Fibroblast of the aortic adventitia (primary cell): ENCODE data around the gene ORAI1. TPM values are rescaled to one million over a fixed set of nuclear protein-coding genes. Genes with fewer than 3 reads are reported as not detected.
"Not testable (repeated sequence)": the region's sequence is repeated elsewhere in the genome, so short reads cannot be mapped to it uniquely, and the experiment has no call there.

Experiments
- DNase-seq: peaks from one replicate; pipeline ENCODE4 v3.0.0-alpha.2; 2010; ENCODE audit warnings: low read depth
- H3K4me3 ChIP-seq: 2 replicates; pipeline ENCODE4 v1.5.1; 2011; ENCODE audit warnings: low read depth, mild to moderate bottlenecking, control low read depth, low read length, moderate library complexity
- total RNA-seq: library from RNA; depleted of rRNA; stranded (reverse); fragments of >200 nt; gene quantifications from 2 replicates; pipeline ENCODE4 v1.2.3, GENCODE V29; 2012; ENCODE audit warnings: low replicate concordance
- TF ChIP-seq, protein P1 (sequence below): IDR thresholded peaks from 2 replicates; pipeline ENCODE4 v1.5.1; 2011; ENCODE audit warnings: mild to moderate bottlenecking, low read length, control low read depth, inconsistent platforms; ENCODE audit not compliant: insufficient read depth

ORAI1 gene
- total RNA-seq, 1 donor, result 13.4 TPM

DNA sequence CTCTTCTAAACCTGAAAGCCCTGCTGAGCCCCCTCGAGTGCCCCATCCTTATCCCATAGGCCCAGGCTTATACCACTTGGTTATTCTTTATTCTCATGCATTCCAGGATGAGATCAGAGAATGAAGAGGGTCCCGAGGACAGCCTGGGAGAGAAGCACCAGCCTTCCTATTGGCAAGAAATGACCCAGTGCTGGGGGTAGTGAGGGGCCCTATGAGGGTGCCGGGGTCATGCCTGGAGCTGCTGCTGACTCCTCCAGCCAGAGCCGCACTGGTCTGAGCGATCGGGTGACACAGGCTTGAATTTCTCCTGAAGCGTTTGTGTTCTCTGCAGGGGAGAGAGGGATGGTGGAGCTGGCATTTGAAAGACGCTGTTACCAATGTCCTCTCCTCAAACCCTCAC is 25.0 kb downstream of the ORAI1 start:
- no peak overlapping the region for H3K4me3 ChIP-seq
- no peak for DNase-seq
- TF ChIP-seq, protein P1, sequence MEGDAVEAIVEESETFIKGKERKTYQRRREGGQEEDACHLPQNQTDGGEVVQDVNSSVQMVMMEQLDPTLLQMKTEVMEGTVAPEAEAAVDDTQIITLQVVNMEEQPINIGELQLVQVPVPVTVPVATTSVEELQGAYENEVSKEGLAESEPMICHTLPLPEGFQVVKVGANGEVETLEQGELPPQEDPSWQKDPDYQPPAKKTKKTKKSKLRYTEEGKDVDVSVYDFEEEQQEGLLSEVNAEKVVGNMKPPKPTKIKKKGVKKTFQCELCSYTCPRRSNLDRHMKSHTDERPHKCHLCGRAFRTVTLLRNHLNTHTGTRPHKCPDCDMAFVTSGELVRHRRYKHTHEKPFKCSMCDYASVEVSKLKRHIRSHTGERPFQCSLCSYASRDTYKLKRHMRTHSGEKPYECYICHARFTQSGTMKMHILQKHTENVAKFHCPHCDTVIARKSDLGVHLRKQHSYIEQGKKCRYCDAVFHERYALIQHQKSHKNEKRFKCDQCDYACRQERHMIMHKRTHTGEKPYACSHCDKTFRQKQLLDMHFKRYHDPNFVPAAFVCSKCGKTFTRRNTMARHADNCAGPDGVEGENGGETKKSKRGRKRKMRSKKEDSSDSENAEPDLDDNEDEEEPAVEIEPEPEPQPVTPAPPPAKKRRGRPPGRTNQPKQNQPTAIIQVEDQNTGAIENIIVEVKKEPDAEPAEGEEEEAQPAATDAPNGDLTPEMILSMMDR, result no peak

- TF ChIP-seq, protein P1, result no peak
- no peak overlapping the region for H3K4me3 ChIP-seq
- DNase-seq, result no peak
These were observed 26.6 kb downstream of the ORAI1 start for GRCh38 chr12:121652767-121653497.

DNA sequence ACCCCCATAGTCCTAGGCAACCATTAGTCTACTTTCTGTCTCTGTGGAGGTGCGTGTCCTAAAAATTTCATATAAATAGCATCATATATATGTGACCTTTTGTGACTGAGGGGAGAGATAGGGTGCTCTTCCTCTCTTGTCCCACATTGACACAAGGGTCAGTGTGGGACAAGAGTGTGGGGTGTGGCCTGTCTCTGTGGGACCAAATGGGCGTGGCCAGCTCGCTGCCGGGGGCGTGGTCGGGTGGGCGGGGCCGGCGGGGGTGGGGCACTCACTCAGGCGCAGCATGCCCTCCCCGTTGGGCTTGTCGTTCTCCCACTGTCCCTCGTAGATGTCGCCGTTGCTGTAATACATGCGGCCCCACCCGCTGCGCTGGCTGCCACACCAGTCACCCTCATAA is 27.7 kb downstream of the ORAI1 start:
- DNase-seq, result no peak
- no peak overlapping the region for H3K4me3 ChIP-seq
- TF ChIP-seq, protein P1, result no peak

DNA sequence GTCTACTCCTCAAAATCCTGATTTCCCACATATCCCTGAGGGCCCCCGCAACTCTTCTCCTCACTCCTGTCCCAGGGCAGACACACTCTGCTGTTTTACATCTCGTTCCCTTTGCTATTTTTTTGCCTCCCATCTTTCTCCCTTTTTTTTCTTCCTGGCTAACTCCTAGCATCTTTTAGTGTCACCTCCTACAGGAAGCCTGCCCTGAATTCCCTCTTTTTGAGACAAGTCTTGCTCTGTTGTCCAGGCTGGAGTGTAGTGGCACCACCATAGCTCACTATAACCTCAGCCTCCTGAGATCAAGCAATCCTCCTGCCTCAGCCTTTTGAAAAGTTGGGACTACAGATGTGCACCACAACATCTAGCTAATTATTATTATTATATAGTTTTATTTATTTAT is 29.8 kb downstream of the ORAI1 start:
- no peak overlapping the region for H3K4me3 ChIP-seq
- DNase-seq, result no peak
- TF ChIP-seq, protein P1, result no peak

GRCh38 chr12:121657305-121658008 is 31.1 kb downstream of the ORAI1 start:
- DNase-seq, result no peak
- H3K4me3 ChIP-seq, result no peak overlapping the region
- TF ChIP-seq, protein P1, result no peak

DNA sequence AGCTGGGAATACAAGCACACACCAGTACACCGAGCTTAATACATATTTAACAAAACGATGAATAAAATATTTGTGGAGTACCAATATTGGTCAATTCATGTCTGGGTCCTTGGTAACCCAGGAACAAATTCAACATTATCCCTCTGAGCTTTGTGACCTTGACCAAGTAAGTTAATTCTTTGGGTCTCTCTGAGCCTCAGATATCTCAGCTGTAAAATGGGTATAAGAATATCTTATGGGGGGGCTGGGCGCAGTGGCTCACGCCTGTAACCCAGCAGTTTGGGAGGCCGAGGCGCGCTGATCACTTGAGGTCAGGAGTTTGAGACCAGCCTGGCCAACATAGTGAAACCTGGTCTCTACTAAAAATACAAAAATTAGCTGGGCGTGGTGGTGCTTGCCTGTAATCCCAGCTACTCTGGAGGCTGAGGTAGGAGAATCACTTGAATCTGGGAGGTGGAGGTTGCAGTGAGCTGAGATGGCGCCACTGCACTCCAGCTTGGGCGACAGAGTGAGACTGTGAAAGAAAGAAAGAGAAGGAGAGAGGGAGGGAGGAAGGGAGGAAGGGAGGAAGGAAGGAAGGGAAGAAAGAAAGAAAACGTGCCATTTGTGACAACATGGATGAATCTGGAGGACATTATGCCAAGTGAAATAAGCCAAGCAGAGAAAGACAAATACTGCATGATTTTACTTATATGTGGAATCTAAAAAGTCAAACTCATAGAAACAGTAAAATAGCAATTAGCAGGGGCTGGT is 35.2 kb downstream of the ORAI1 start:
- not testable (repeated sequence) for H3K4me3 ChIP-seq, DNase-seq

GRCh38 chr12:121663610-121663929 is 37.2 kb downstream of the ORAI1 start:
- DNase-seq, result no peak
- H3K4me3 ChIP-seq, result no peak overlapping the region
- TF ChIP-seq, protein P1, result no peak

GRCh38 chr12:121666829-121667228 is 40.5 kb downstream of the ORAI1 start:
- DNase-seq, result not testable (repeated sequence)

More at GRCh38 chr12:121666829-121667228, 40.5 kb downstream of the ORAI1 start:
- H3K4me3 ChIP-seq, result not testable (repeated sequence)
